22Rv1 (cell line): Measurements from ENCODE around the gene IL1RAPL2.

ENCODE experiments used
- ZFX ChIP-seq: fragments of 450-650 bp; IDR thresholded peaks from 2 replicates; pipeline ENCODE4 v1.6.1; 2017; ENCODE audit warnings: antibody characterized with exemption, borderline replicate concordance
- TF ChIP-seq, protein P1 (sequence below): fragments of 450-650 bp; IDR thresholded peaks from 2 replicates; pipeline ENCODE4 v1.5.1; 2017; ENCODE audit warnings: mild to moderate bottlenecking

DNA sequence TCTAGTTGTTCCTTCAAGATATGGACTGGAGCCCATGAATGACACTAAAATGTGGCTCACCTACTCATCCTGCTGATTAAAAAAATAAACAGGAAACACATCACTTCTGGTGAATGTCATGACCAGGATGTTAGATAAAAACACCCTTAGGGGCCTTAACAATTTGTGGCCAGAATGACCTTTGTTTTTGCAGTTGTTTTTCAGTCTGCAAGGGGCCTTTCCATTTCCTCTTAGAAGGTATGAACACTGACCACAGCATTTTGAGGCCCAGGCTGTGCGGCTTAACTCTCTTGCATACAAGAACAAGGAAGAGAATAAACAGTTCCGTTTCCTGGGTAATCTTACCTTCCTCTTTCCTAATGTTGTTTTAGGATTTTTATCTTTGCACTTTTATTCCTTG, 113.2 kb downstream of the IL1RAPL2 start:
- TF ChIP-seq, protein P1, sequence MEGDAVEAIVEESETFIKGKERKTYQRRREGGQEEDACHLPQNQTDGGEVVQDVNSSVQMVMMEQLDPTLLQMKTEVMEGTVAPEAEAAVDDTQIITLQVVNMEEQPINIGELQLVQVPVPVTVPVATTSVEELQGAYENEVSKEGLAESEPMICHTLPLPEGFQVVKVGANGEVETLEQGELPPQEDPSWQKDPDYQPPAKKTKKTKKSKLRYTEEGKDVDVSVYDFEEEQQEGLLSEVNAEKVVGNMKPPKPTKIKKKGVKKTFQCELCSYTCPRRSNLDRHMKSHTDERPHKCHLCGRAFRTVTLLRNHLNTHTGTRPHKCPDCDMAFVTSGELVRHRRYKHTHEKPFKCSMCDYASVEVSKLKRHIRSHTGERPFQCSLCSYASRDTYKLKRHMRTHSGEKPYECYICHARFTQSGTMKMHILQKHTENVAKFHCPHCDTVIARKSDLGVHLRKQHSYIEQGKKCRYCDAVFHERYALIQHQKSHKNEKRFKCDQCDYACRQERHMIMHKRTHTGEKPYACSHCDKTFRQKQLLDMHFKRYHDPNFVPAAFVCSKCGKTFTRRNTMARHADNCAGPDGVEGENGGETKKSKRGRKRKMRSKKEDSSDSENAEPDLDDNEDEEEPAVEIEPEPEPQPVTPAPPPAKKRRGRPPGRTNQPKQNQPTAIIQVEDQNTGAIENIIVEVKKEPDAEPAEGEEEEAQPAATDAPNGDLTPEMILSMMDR: no peak
- no peak for TF ChIP-seq ZFX
